ENCODE results near the gene ALDH1L1.

DNA sequence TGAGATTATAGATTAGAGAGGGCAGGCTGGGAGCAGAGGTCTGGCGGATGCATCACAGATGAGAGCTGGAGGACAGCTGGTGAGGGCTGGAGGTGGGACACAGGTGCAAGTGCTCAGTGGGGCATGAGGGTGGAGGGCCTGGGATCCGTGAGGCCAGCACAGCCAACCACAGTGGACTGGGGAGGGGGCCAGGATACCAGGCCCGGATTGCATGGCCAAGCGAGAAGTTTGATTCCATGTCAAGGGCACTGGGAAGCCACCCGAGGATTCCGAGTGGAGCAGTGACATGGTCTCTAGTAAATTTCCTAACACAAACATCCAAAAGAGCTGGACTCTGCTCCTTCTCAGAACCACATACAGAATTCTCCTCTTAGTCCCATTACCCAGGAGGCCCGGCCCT lies 52.5 kb downstream of the ALDH1L1 start:
- TF ChIP-seq POLR2A (IDR thresholded peaks at IDR 0.05; ENCODE audit: low read depth, low read length) (no peak), RCOR1 (IDR thresholded peaks at IDR 0.05; ENCODE audit: insufficient replicate concordance, low read length) (no peak), RFX5 (IDR thresholded peaks at IDR 0.05; ENCODE audit: low read depth, low read length) (no peak), RAD21 (IDR thresholded peaks at IDR 0.05; ENCODE audit: low read length) (no peak), MAZ (IDR thresholded peaks at IDR 0.05; ENCODE audit: borderline replicate concordance, low read depth, low read length) (no peak), MAFK (IDR thresholded peaks at IDR 0.05; ENCODE audit: low read depth, low read length) (no peak), SMC3 (IDR thresholded peaks at IDR 0.05; ENCODE audit: low read depth, low read length) (no peak)
- TF ChIP-seq, protein P1, sequence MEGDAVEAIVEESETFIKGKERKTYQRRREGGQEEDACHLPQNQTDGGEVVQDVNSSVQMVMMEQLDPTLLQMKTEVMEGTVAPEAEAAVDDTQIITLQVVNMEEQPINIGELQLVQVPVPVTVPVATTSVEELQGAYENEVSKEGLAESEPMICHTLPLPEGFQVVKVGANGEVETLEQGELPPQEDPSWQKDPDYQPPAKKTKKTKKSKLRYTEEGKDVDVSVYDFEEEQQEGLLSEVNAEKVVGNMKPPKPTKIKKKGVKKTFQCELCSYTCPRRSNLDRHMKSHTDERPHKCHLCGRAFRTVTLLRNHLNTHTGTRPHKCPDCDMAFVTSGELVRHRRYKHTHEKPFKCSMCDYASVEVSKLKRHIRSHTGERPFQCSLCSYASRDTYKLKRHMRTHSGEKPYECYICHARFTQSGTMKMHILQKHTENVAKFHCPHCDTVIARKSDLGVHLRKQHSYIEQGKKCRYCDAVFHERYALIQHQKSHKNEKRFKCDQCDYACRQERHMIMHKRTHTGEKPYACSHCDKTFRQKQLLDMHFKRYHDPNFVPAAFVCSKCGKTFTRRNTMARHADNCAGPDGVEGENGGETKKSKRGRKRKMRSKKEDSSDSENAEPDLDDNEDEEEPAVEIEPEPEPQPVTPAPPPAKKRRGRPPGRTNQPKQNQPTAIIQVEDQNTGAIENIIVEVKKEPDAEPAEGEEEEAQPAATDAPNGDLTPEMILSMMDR (conservative IDR thresholded peaks at IDR 0.05; ENCODE audit: low read depth, low read length) = no peak
- TF ChIP-seq, protein P2, sequence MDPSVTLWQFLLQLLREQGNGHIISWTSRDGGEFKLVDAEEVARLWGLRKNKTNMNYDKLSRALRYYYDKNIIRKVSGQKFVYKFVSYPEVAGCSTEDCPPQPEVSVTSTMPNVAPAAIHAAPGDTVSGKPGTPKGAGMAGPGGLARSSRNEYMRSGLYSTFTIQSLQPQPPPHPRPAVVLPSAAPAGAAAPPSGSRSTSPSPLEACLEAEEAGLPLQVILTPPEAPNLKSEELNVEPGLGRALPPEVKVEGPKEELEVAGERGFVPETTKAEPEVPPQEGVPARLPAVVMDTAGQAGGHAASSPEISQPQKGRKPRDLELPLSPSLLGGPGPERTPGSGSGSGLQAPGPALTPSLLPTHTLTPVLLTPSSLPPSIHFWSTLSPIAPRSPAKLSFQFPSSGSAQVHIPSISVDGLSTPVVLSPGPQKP (IDR thresholded peaks at IDR 0.05; ENCODE audit: borderline replicate concordance, low read depth, low read length) = no peak
- TF ChIP-seq, protein P3, sequence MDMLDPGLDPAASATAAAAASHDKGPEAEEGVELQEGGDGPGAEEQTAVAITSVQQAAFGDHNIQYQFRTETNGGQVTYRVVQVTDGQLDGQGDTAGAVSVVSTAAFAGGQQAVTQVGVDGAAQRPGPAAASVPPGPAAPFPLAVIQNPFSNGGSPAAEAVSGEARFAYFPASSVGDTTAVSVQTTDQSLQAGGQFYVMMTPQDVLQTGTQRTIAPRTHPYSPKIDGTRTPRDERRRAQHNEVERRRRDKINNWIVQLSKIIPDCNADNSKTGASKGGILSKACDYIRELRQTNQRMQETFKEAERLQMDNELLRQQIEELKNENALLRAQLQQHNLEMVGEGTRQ (IDR thresholded peaks at IDR 0.05; ENCODE audit: low read depth, low read length) = no peak
